B cell (primary cell): ENCODE measurements around the gene STN1. TPM values are rescaled to one million over a fixed set of nuclear protein-coding genes. Genes with fewer than 3 reads are reported as not detected.

ENCODE experiments used
- ATAC-seq: fragments of 200-7000 bp; cut with Tn5 transposase; one replicate; pipeline ENCODE4 v1.10.0; 2021; ENCODE audit warnings: low read depth, mild to moderate bottlenecking, moderate number of reproducible peaks, moderate library complexity
- CTCF ChIA-PET: fragments of 350-600 bp; sonication (Branson Sonifier 250); formaldehyde crosslinking; loops from one replicate; lab custom pipeline; 2021; ENCODE audit warnings: antibody characterized with exemption, inconsistent platforms; lab: Charles Lee
- POLR2A ChIA-PET: fragments of 350-600 bp; sonication (Branson Sonifier 250); formaldehyde crosslinking; loops from one replicate; lab custom pipeline; 2021; ENCODE audit warnings: antibody characterized with exemption; lab: Charles Lee
- DNase-seq: peaks from one replicate; pipeline ENCODE4 v3.0.0; 2013
- H2AFZ ChIP-seq: 2 replicates; pipeline ENCODE4 v1.6.1; 2012; ENCODE audit warnings: mild to moderate bottlenecking, low read depth, low read length; ENCODE audit not compliant: insufficient read depth, poor library complexity, severe bottlenecking
- H3K27ac ChIP-seq, 2 donors: 1 replicate in 1 of 2; 2 replicates in 1 of 2; pipeline ENCODE4 v1.5.1; 2012 to 2013; ENCODE audit warnings: low read length in 2 of 2, mild to moderate bottlenecking in 2 of 2, moderate library complexity in 1 of 2
- H3K27me3 ChIP-seq, 4 experiments: fragments of 200-600 bp in 1 of 4; sonication (generic) in 1 of 4; replicated peaks in 1 of 4; 1 replicate in 2 of 4; 2 replicates in 2 of 4; pipeline versions ENCODE4 v1.6.1 to v1.7.0; 2013 to 2016; ENCODE audit warnings: low read length in 3 of 4, mild to moderate bottlenecking in 2 of 4, mixed read lengths in 1 of 4, moderate library complexity in 1 of 4; ENCODE audit not compliant: insufficient read depth in 4 of 4, control insufficient read depth in 3 of 4; ENCODE audit errors: control extremely low read depth in 1 of 4
- H3K36me3 ChIP-seq, 2 experiments: replicated peaks in 1 of 2; 1 replicate in 1 of 2; 2 replicates in 1 of 2; pipeline versions ENCODE4 v1.6.1 to v1.7.1; 2013; ENCODE audit warnings: low read length in 1 of 2; ENCODE audit not compliant: insufficient read depth in 2 of 2, control insufficient read depth in 1 of 2; ENCODE audit errors: control extremely low read depth in 1 of 2, extremely low read depth in 1 of 2
- H3K4me1 ChIP-seq, 2 donors: fragments of 200-600 bp in 1 of 2; sonication (generic) in 1 of 2; 1 replicate in 1 of 2; 2 replicates in 1 of 2; pipeline versions ENCODE4 v1.5.1 to v1.6.1; 2013 to 2017; ENCODE audit warnings: low read length in 2 of 2; ENCODE audit not compliant: control insufficient read depth in 2 of 2, insufficient read depth in 2 of 2
- H3K4me2 ChIP-seq: replicated peaks from 2 replicates; pipeline ENCODE3; 2012; ENCODE audit warnings: mild to moderate bottlenecking, low read depth, low read length; ENCODE audit not compliant: poor library complexity, severe bottlenecking
- H3K4me3 ChIP-seq, 5 experiments: fragments of 200-600 bp in 1 of 5; sonication (generic) in 1 of 5; 1 replicate in 3 of 5; 2 replicates in 2 of 5; pipeline versions ENCODE4 v1.5.1 to v1.7.0; 2011 to 2016; ENCODE audit warnings: low read length in 4 of 5, mild to moderate bottlenecking in 4 of 5, low read depth in 2 of 5, control low read depth in 1 of 5, moderate library complexity in 1 of 5; ENCODE audit not compliant: insufficient read depth in 1 of 5; ENCODE audit errors: control extremely low read depth in 1 of 5, extremely low read depth in 1 of 5
- H3K79me2 ChIP-seq: fragments of 200-600 bp; sonication (generic); one replicate; pipeline ENCODE4 v1.6.0; 2016; ENCODE audit warnings: low read length; ENCODE audit not compliant: control insufficient read depth, insufficient read depth
- H3K9ac ChIP-seq: fragments of 200-600 bp; sonication (generic); 2 replicates; pipeline ENCODE4 v1.6.1; 2017; ENCODE audit warnings: mild to moderate bottlenecking, low read length, moderate library complexity
- H3K9me3 ChIP-seq, 3 donors: one replicate each; pipeline versions ENCODE4 v1.6.1 to v1.7.1; 2013; ENCODE audit warnings: low read length in 2 of 3; ENCODE audit not compliant: control insufficient read depth in 2 of 3, insufficient read depth in 1 of 3; ENCODE audit errors: control extremely low read depth in 1 of 3
- H4K20me1 ChIP-seq: 2 replicates; pipeline ENCODE4 v1.6.0; 2012; ENCODE audit warnings: mild to moderate bottlenecking, low read length; ENCODE audit not compliant: insufficient read depth, control insufficient read depth, poor library complexity, severe bottlenecking
- H3K27ac Mint-ChIP-seq: one replicate; pipeline ENCODE4 v1.8.0; 2021; ENCODE audit warnings: mixed read lengths
- H3K27me3 Mint-ChIP-seq: one replicate; pipeline ENCODE4 v1.8.0; 2021; ENCODE audit warnings: mixed read lengths
- H3K4me1 Mint-ChIP-seq: one replicate; pipeline ENCODE4 v1.8.0; 2021; ENCODE audit warnings: mixed read lengths
- H3K4me3 Mint-ChIP-seq: one replicate; pipeline ENCODE4 v1.8.0; 2021; ENCODE audit warnings: mixed read lengths
- H3K9me3 Mint-ChIP-seq: one replicate; pipeline ENCODE4 v1.8.0; 2022; ENCODE audit warnings: mixed read lengths; ENCODE audit not compliant: insufficient read depth
- CTCF ChIP-seq: fragments of 200-600 bp; IDR thresholded peaks from one replicate; pipeline ENCODE4 v1.8.0; 2022; ENCODE audit warnings: antibody characterized with exemption, mild to moderate bottlenecking
- EZH2 ChIP-seq: IDR thresholded peaks from 2 replicates; pipeline ENCODE4 v1.6.1; 2012; ENCODE audit warnings: borderline replicate concordance, low read depth, mild to moderate bottlenecking, moderate library complexity, low read length; ENCODE audit not compliant: insufficient read depth, poor library complexity, severe bottlenecking
- WGBS: methylation state at CpG from one replicate; pipeline ENCODE4 v1.1.5; 2013; ENCODE audit warnings: missing lambda C conversion rate; ENCODE audit not compliant: insufficient coverage; 5-methylcytosine and 5-hydroxymethylcytosine counted together
- intact Hi-C: fragments of 100-400 bp; cut with micrococcal nuclease; formaldehyde crosslinking; loops from one replicate; pipeline ENCODE4 v1.10.0; 2022
- polyA plus RNA-seq: library from polyadenylated mRNA; depleted of rRNA; stranded (reverse); fragments of >200 nt; gene quantifications from 2 replicates; pipeline ENCODE4 v1.2.3, GENCODE V29; 2012
- total RNA-seq, 2 donors: library from RNA; stranded (reverse); fragments of 120-200 nt in 1 of 2; gene quantifications; 1 replicate in 1 of 2; 2 replicates in 1 of 2; pipeline versions ENCODE4 v1.2.3 to v1.2.4, GENCODE V29; 2013 to 2022

The STN1 gene
- total and polyA plus RNA-seq, 2 donors (not counting 1 experiment from before 2014, with no cell fraction given) = 16.3 to 24.5 TPM

GRCh38 chr10:103934308-103934707, 16.3 kb upstream of the STN1 start:
- Histone ChIP-seq H3K27me3 (no peaks in the 10 kb centered on the region), H3K36me3 (no peaks in the 10 kb centered on the region), H4K20me1 (no peaks in the 10 kb centered on the region), H3K4me2 (no peak overlapping the region), H3K27ac (no peak overlapping the region), H3K79me2 (no peaks in the 10 kb centered on the region), H3K9me3 (no peaks in the 10 kb centered on the region), H3K9ac (no peak overlapping the region), H2AFZ (no peak overlapping the region), H3K4me1 (no peaks in the 10 kb centered on the region), H3K4me3 (no peak overlapping the region)
- DNase-seq (no peak), ATAC-seq (no peak)
- POLR2A ChIA-PET = no interaction called here
- no peak overlapping the region for H3K27ac Mint-ChIP-seq
- intact Hi-C loops = no loop called here
- no peak for TF ChIP-seq CTCF
- 97% methylated on average over 5 of the region's 6 CpGs for WGBS
- H3K27me3 Mint-ChIP-seq = no peaks in the 10 kb centered on the region
- no peak overlapping the region for H3K4me3 Mint-ChIP-seq
- CTCF ChIA-PET = no interaction called here
- no peaks in the 10 kb centered on the region for H3K4me1 Mint-ChIP-seq
- no peaks in the 10 kb centered on the region for H3K9me3 Mint-ChIP-seq

GRCh38 chr10:103933557-103934121, 15.7 kb upstream of the STN1 start:
- Mint-ChIP-seq H3K9me3 (no peaks in the 10 kb centered on the region), H3K4me1 (no peaks in the 10 kb centered on the region), H3K27me3 (no peaks in the 10 kb centered on the region), H3K4me3 (no peak overlapping the region), H3K27ac (no peak overlapping the region)
- Histone ChIP-seq H3K4me1 (no peaks in the 10 kb centered on the region), H3K79me2 (no peaks in the 10 kb centered on the region), H3K36me3 (no peaks in the 10 kb centered on the region), H2AFZ (no peak overlapping the region), H3K27me3 (no peaks in the 10 kb centered on the region), H3K4me3 (no peak overlapping the region), H3K27ac (no peak overlapping the region), H3K9ac (no peak overlapping the region), H3K9me3 (no peaks in the 10 kb centered on the region), H4K20me1 (no peaks in the 10 kb centered on the region), H3K4me2 (no peak overlapping the region)
- no peak for TF ChIP-seq EZH2
- no peak for TF ChIP-seq CTCF
- ATAC-seq = no peak
- no peak for DNase-seq
- intact Hi-C loops = no loop called here
- WGBS = 86% methylated on average over 4 of the region's 4 CpGs
- POLR2A ChIA-PET = no interaction called here
- CTCF ChIA-PET = no interaction called here
